Stomach (tissue), 4 donors: ENCODE results near the gene CPNE9.

ENCODE experiments used
- CTCF ChIP-seq, 7 experiments: fragments of 450-650 bp in 4 of 7; fragments of 200-600 bp in 3 of 7; sonication (generic) in 3 of 7; IDR thresholded peaks; one replicate each; pipeline ENCODE4 v1.5.1; 2016 to 2019; ENCODE audit warnings: antibody characterized with exemption in 7 of 7, control low read depth in 2 of 7, mild to moderate bottlenecking in 1 of 7
- POLR2A ChIP-seq, 4 donors: fragments of 450-650 bp; IDR thresholded peaks; one replicate each; pipeline ENCODE4 v1.6.1; 2016; ENCODE audit warnings: antibody characterized with exemption in 4 of 4, control low read depth in 2 of 4, mild to moderate bottlenecking in 1 of 4, moderate library complexity in 1 of 4

GRCh38 chr3:9687514-9687913, 16.1 kb upstream of the CPNE9 start:
- TF ChIP-seq CTCF (IDR thresholded peaks at IDR 0.05) (no peak), POLR2A (IDR thresholded peaks at IDR 0.05) (no peak)
